Spleen (tissue), 11 donors: Measurements from ENCODE around the gene TM4SF18. TPM values are rescaled to one million over a fixed set of nuclear protein-coding genes. Genes with fewer than 3 reads are reported as not detected.

Experiments
- DNase-seq: peaks from one replicate; pipeline ENCODE4 v3.0.0-alpha.2; 2020
- H3K27ac ChIP-seq, 8 donors: fragments of 200-600 bp; sonication (generic) in 7 of 8; 1 replicate in 4 of 8; 2 replicates in 4 of 8; pipeline versions ENCODE4 v1.5.0 to v1.8.0; 2016 to 2021; ENCODE audit warnings: inconsistent platforms in 4 of 8, mild to moderate bottlenecking in 4 of 8, moderate library complexity in 1 of 8
- H3K27me3 ChIP-seq, 7 donors: fragments of 200-600 bp; sonication (generic) in 6 of 7; replicated peaks in 1 of 7; 1 replicate in 4 of 7; 2 replicates in 3 of 7; pipeline versions ENCODE4 v1.5.0 to v1.8.0; 2016 to 2021; ENCODE audit warnings: inconsistent platforms in 3 of 7, mild to moderate bottlenecking in 1 of 7
- H3K36me3 ChIP-seq, 6 donors: fragments of 200-600 bp; sonication (generic) in 5 of 6; 1 replicate in 4 of 6; 2 replicates in 2 of 6; pipeline versions ENCODE4 v1.5.0 to v1.8.0; 2016 to 2021; ENCODE audit warnings: inconsistent platforms in 2 of 6
- H3K4me1 ChIP-seq, 6 donors: fragments of 200-600 bp; sonication (generic) in 5 of 6; 1 replicate in 3 of 6; 2 replicates in 3 of 6; pipeline versions ENCODE4 v1.5.0 to v1.8.0; 2016 to 2021; ENCODE audit warnings: inconsistent platforms in 3 of 6
- H3K4me3 ChIP-seq, 8 donors: fragments of 200-600 bp; sonication (generic) in 7 of 8; 1 replicate in 4 of 8; 2 replicates in 4 of 8; pipeline versions ENCODE4 v1.5.0 to v1.8.0; 2016 to 2021; ENCODE audit warnings: inconsistent platforms in 4 of 8, mild to moderate bottlenecking in 4 of 8, moderate library complexity in 2 of 8
- H3K9me3 ChIP-seq, 8 donors: fragments of 200-600 bp; sonication (generic) in 7 of 8; 1 replicate in 4 of 8; 2 replicates in 4 of 8; pipeline versions ENCODE4 v1.5.0 to v1.8.0; 2016 to 2021; ENCODE audit warnings: inconsistent platforms in 4 of 8
- CTCF ChIP-seq, 11 experiments: fragments of 200-600 bp in 7 of 11; fragments of 450-650 bp in 4 of 11; sonication (generic) in 4 of 11; IDR thresholded peaks in 8 of 11; conservative IDR thresholded peaks in 3 of 11; 1 replicate in 7 of 11; 2 replicates in 4 of 11; pipeline versions ENCODE4 v1.4.0 to v1.8.0; 2016 to 2021; ENCODE audit warnings: antibody characterized with exemption in 11 of 11, inconsistent platforms in 4 of 11, mild to moderate bottlenecking in 1 of 11
- POLR2A ChIP-seq, 3 donors: fragments of 450-650 bp; IDR thresholded peaks; one replicate each; pipeline ENCODE4 v1.5.1; 2017; ENCODE audit warnings: antibody characterized with exemption in 3 of 3, mild to moderate bottlenecking in 1 of 3
- POLR2AphosphoS5 ChIP-seq, 3 donors: sonication (generic); formaldehyde crosslinking; IDR thresholded peaks; one replicate each; pipeline ENCODE4 v1.5.1; 2017; ENCODE audit warnings: antibody characterized with exemption in 3 of 3
- WGBS, 5 donors: extraction: QIAGEN DNeasy Blood & Tissue Kit in 3 of 5; methylation state at CpG; one replicate each; pipeline versions ENCODE4 v1.1.5 to v1.1.7; 2013 to 2018; 5-methylcytosine and 5-hydroxymethylcytosine counted together
- intact Hi-C: fragments of 100-400 bp; cut with DNase I; formaldehyde crosslinking; loops from one replicate; pipeline ENCODE4 v1.15.0; 2023; ENCODE audit warnings: low total_unique reads
- polyA plus RNA-seq, 3 donors: library from polyadenylated mRNA; stranded (reverse); fragments of 200-250 nt; gene quantifications; one replicate each; pipeline ENCODE4 v1.2.1, GENCODE V29; 2013
- total RNA-seq, 7 donors: library from RNA; depleted of rRNA in 3 of 7; stranded (reverse); fragments of >200 nt in 3 of 7; fragmentation: NEBNext Ultra II Directional in 4 of 7; extraction: Animal tissue kit (Norgen Biotek cat#: 25700) in 4 of 7; gene quantifications; one replicate each; pipeline versions ENCODE4 v1.1.0 to v1.2.1, GENCODE V29; 2016 to 2021
- donor health status: healthy with polysubstance abuse.
- donor health status: DM: no; HTN: no; CAD: no; lungs with moderate emphysema.
- donor health status: DM: no; HTN: no; CAD: no.
- donor health status: Bipolar disorder and iron deficiency.
- donor health status: healthy.
- donor health status: DM: no; HTN: no; CAD: no.
- donor health status: DM: yes; HTN: yes; CAD: no.

TM4SF18 gene
- total and polyA plus RNA-seq, 10 donors: 6.6 to 97.4 (median 49.1) TPM

- no peak for TF ChIP-seq CTCF (IDR thresholded peaks at IDR 0.05 in 8 of 11, conservative IDR thresholded peaks at IDR 0.05 in 3 of 11)
- TF ChIP-seq POLR2A (IDR thresholded peaks at IDR 0.05): no peak
- TF ChIP-seq POLR2AphosphoS5 (IDR thresholded peaks at IDR 0.05): no peak
- Histone ChIP-seq H3K9me3 (no peaks in the 10 kb centered on the region), H3K27me3 (no peaks in the 10 kb centered on the region), H3K4me1 (no peaks in the 10 kb centered on the region), H3K4me3 (no peak overlapping the region), H3K27ac (no peak overlapping the region), H3K36me3 (no peaks in the 10 kb centered on the region)
- no peak for DNase-seq
- WGBS, 5 donors: 88 to 99% (median 96%) methylated on average over 10 to 23 of the region's 23 CpGs
- intact Hi-C loops: no loop called here
These were observed 49.4 kb downstream of the TM4SF18 start for GRCh38 chr3:149284034-149284433.

- H3K9me3 ChIP-seq: no peaks in the 10 kb centered on the region
- TF ChIP-seq CTCF (IDR thresholded peaks at IDR 0.05 in 8 of 11, conservative IDR thresholded peaks at IDR 0.05 in 3 of 11) (no peak), POLR2AphosphoS5 (IDR thresholded peaks at IDR 0.05) (no peak), POLR2A (IDR thresholded peaks at IDR 0.05) (no peak)
- H3K4me1 ChIP-seq: peaks cover 0 to 1% (median 0%) of the 10 kb centered on the region in 6 donors
- H3K27ac ChIP-seq: no peak overlapping the region
- H3K36me3 ChIP-seq: no peaks in the 10 kb centered on the region
- WGBS, 5 donors: 66 to 96% (median 95%) methylated on average over 5 of the region's 5 CpGs
- H3K4me3 ChIP-seq: no peak overlapping the region
- DNase-seq: no peak
- intact Hi-C loops: no loop called here
- H3K27me3 ChIP-seq: no peaks in the 10 kb centered on the region
These were observed 50.0 kb downstream of the TM4SF18 start for GRCh38 chr3:149283401-149283800.

GRCh38 chr3:149282836-149283235 is 50.6 kb downstream of the TM4SF18 start:
- TF ChIP-seq POLR2AphosphoS5 (IDR thresholded peaks at IDR 0.05): no peak
- DNase-seq: no peak
- H3K4me3 ChIP-seq: no peak overlapping the region
- H3K9me3 ChIP-seq: no peaks in the 10 kb centered on the region
- H3K4me1 ChIP-seq: peaks cover 0 to 7% (median 2%) of the 10 kb centered on the region in 6 donors
- H3K36me3 ChIP-seq: no peaks in the 10 kb centered on the region
- intact Hi-C loops: no loop called here
- no peak overlapping the region for H3K27ac ChIP-seq
- H3K27me3 ChIP-seq: no peaks in the 10 kb centered on the region

- 90 to 100% (median 94%) methylated on average over 1 of the region's 1 CpG for WGBS, 5 donors
- Histone ChIP-seq H3K9me3 (no peaks in the 10 kb centered on the region), H3K27ac (no peak overlapping the region), H3K36me3 (no peaks in the 10 kb centered on the region), H3K4me3 (no peak overlapping the region), H3K4me1 (peaks cover 0 to 12% (median 8%) of the 10 kb centered on the region in 6 donors), H3K27me3 (no peaks in the 10 kb centered on the region)
- intact Hi-C loops: no loop called here
- no peak for TF ChIP-seq POLR2A (IDR thresholded peaks at IDR 0.05)
- TF ChIP-seq CTCF (IDR thresholded peaks at IDR 0.05 in 8 of 11, conservative IDR thresholded peaks at IDR 0.05 in 3 of 11): no peak
- no peak for TF ChIP-seq POLR2AphosphoS5 (IDR thresholded peaks at IDR 0.05)
- no peak for DNase-seq
These were observed 51.1 kb downstream of the TM4SF18 start for GRCh38 chr3:149282322-149282721.
